Measurements from ENCODE around the gene RIOK2.
A peak's percentile ranks its signal among the peaks of the same experiment; 100 is the strongest.
"Not testable (repeated sequence)": the region's sequence is repeated elsewhere in the genome, so short reads cannot be mapped to it uniquely, and the experiment has no call there.

The RIOK2 gene

GRCh38 chr5:97193355-97193688 lies 10.3 kb upstream of the RIOK2 start:
- Histone ChIP-seq H3K9ac (ENCODE audit: low read length) (no peak overlapping the region), H3K9me3 (ENCODE audit: control insufficient read depth, low read length) (no peaks in the 10 kb centered on the region), H3K36me3 (ENCODE audit: control insufficient read depth, insufficient read depth, low read length, severe bottlenecking) (no peaks in the 10 kb centered on the region), H3K4me3 (ENCODE audit: low read length) (no peak overlapping the region), H3K27me3 (replicated peaks; ENCODE audit: control insufficient read depth, insufficient read depth, low read length) (no peaks in the 10 kb centered on the region), H3K4me1 (ENCODE audit: control insufficient read depth, insufficient read depth, low read length) (no peaks in the 10 kb centered on the region)
- no peak for DNase-seq (ENCODE audit: low read depth)

- Histone ChIP-seq H3K36me3 (ENCODE audit: control insufficient read depth, insufficient read depth, low read length, severe bottlenecking) (no peaks in the 10 kb centered on the region), H3K27me3 (replicated peaks; ENCODE audit: control insufficient read depth, insufficient read depth, low read length) (no peaks in the 10 kb centered on the region), H3K9me3 (ENCODE audit: control insufficient read depth, low read length) (no peaks in the 10 kb centered on the region), H3K4me3 (ENCODE audit: low read length) (no peak overlapping the region), H3K4me1 (ENCODE audit: control insufficient read depth, insufficient read depth, low read length) (no peaks in the 10 kb centered on the region), H3K9ac (ENCODE audit: low read length) (no peak overlapping the region)
- DNase-seq (ENCODE audit: low read depth) = no peak
Measured at GRCh38 chr5:97192580-97193354, 9.7 kb upstream of the RIOK2 start.

GRCh38 chr5:97191893-97192292 lies 8.8 kb upstream of the RIOK2 start:
- no peak overlapping the region for H3K9ac ChIP-seq (ENCODE audit: low read length)

GRCh38 chr5:97189523-97189922 lies 6.5 kb upstream of the RIOK2 start:
- not testable (repeated sequence) for DNase-seq (ENCODE audit: low read depth); H3K36me3 ChIP-seq (ENCODE audit: control insufficient read depth, insufficient read depth, low read length, severe bottlenecking); H3K9me3 ChIP-seq (ENCODE audit: control insufficient read depth, low read length); H3K4me1 ChIP-seq (ENCODE audit: control insufficient read depth, insufficient read depth, low read length); H3K4me3 ChIP-seq (ENCODE audit: low read length); H3K9ac ChIP-seq (ENCODE audit: low read length); H3K27me3 ChIP-seq (replicated peaks; ENCODE audit: control insufficient read depth, insufficient read depth, low read length)

More at GRCh38 chr5:97191893-97192292, 8.8 kb upstream of the RIOK2 start:
- Histone ChIP-seq H3K36me3 (ENCODE audit: control insufficient read depth, insufficient read depth, low read length, severe bottlenecking) (no peaks in the 10 kb centered on the region), H3K4me3 (ENCODE audit: low read length) (no peak overlapping the region), H3K4me1 (ENCODE audit: control insufficient read depth, insufficient read depth, low read length) (no peaks in the 10 kb centered on the region), H3K9me3 (ENCODE audit: control insufficient read depth, low read length) (no peaks in the 10 kb centered on the region), H3K27me3 (replicated peaks; ENCODE audit: control insufficient read depth, insufficient read depth, low read length) (no peaks in the 10 kb centered on the region)
- no peak for DNase-seq (ENCODE audit: low read depth)

GRCh38 chr5:97183930-97184213 lies 825 bp upstream of the RIOK2 start:
- H3K4me1 ChIP-seq (ENCODE audit: control insufficient read depth, insufficient read depth, low read length) = peaks cover 29% of the 10 kb centered on the region
- no peaks in the 10 kb centered on the region for H3K27me3 ChIP-seq (replicated peaks; ENCODE audit: control insufficient read depth, insufficient read depth, low read length)
- peak overlapping the region; percentile 98 for H3K9ac ChIP-seq (ENCODE audit: low read length)
- DNase-seq (ENCODE audit: low read depth) = no peak
- H3K9me3 ChIP-seq (ENCODE audit: control insufficient read depth, low read length) = no peaks in the 10 kb centered on the region
- H3K36me3 ChIP-seq (ENCODE audit: control insufficient read depth, insufficient read depth, low read length, severe bottlenecking) = peaks cover 4% of the 10 kb centered on the region
- peak overlapping the region; percentile 95 for H3K4me3 ChIP-seq (ENCODE audit: low read length)

- H3K27me3 ChIP-seq (replicated peaks; ENCODE audit: control insufficient read depth, insufficient read depth, low read length) = no peaks in the 10 kb centered on the region
- peaks cover 29% of the 10 kb centered on the region for H3K4me1 ChIP-seq (ENCODE audit: control insufficient read depth, insufficient read depth, low read length)
- peak overlapping the region; percentile 98 for H3K9ac ChIP-seq (ENCODE audit: low read length)
- H3K9me3 ChIP-seq (ENCODE audit: control insufficient read depth, low read length) = no peaks in the 10 kb centered on the region
- DNase-seq (ENCODE audit: low read depth) = peak; percentile 43
- peaks cover 16% of the 10 kb centered on the region for H3K36me3 ChIP-seq (ENCODE audit: control insufficient read depth, insufficient read depth, low read length, severe bottlenecking)
- peak overlapping the region; percentile 95 for H3K4me3 ChIP-seq (ENCODE audit: low read length)
Measured at GRCh38 chr5:97182571-97183099, 412 bp downstream of the RIOK2 start.

GRCh38 chr5:97181856-97182545 lies 1.0 kb downstream of the RIOK2 start:
- H3K9me3 ChIP-seq (ENCODE audit: control insufficient read depth, low read length) = no peaks in the 10 kb centered on the region
- peaks cover 29% of the 10 kb centered on the region for H3K4me1 ChIP-seq (ENCODE audit: control insufficient read depth, insufficient read depth, low read length)
- H3K9ac ChIP-seq (ENCODE audit: low read length) = peak overlapping the region; percentile 98
- DNase-seq (ENCODE audit: low read depth) = peak; percentile 42
- peak overlapping the region; percentile 95 for H3K4me3 ChIP-seq (ENCODE audit: low read length)
- H3K27me3 ChIP-seq (replicated peaks; ENCODE audit: control insufficient read depth, insufficient read depth, low read length) = no peaks in the 10 kb centered on the region
- peaks cover 22% of the 10 kb centered on the region for H3K36me3 ChIP-seq (ENCODE audit: control insufficient read depth, insufficient read depth, low read length, severe bottlenecking)

GRCh38 chr5:97179457-97179856 lies 3.6 kb downstream of the RIOK2 start:
- H3K27me3 ChIP-seq (replicated peaks; ENCODE audit: control insufficient read depth, insufficient read depth, low read length) = not testable (repeated sequence)
- peaks cover 47% of the 10 kb centered on the region for H3K36me3 ChIP-seq (ENCODE audit: control insufficient read depth, insufficient read depth, low read length, severe bottlenecking)

GRCh38 chr5:97172227-97172626 lies 10.8 kb downstream of the RIOK2 start:
- no peaks in the 10 kb centered on the region for H3K27me3 ChIP-seq (replicated peaks; ENCODE audit: control insufficient read depth, insufficient read depth, low read length)
- H3K4me3 ChIP-seq (ENCODE audit: low read length) = no peak overlapping the region
- DNase-seq (ENCODE audit: low read depth) = no peak
- H3K9ac ChIP-seq (ENCODE audit: low read length) = no peak overlapping the region
- no peaks in the 10 kb centered on the region for H3K9me3 ChIP-seq (ENCODE audit: control insufficient read depth, low read length)
- peaks cover 98% of the 10 kb centered on the region for H3K36me3 ChIP-seq (ENCODE audit: control insufficient read depth, insufficient read depth, low read length, severe bottlenecking)
- H3K4me1 ChIP-seq (ENCODE audit: control insufficient read depth, insufficient read depth, low read length) = no peaks in the 10 kb centered on the region

More at GRCh38 chr5:97179457-97179856, 3.6 kb downstream of the RIOK2 start:
- peaks cover 21% of the 10 kb centered on the region for H3K4me1 ChIP-seq (ENCODE audit: control insufficient read depth, insufficient read depth, low read length)
- not testable (repeated sequence) for H3K9ac ChIP-seq (ENCODE audit: low read length); H3K4me3 ChIP-seq (ENCODE audit: low read length); DNase-seq (ENCODE audit: low read depth); H3K9me3 ChIP-seq (ENCODE audit: control insufficient read depth, low read length)

- H3K36me3 ChIP-seq (ENCODE audit: control insufficient read depth, insufficient read depth, low read length, severe bottlenecking) = peaks cover 96% of the 10 kb centered on the region
- DNase-seq (ENCODE audit: low read depth) = no peak
- H3K4me1 ChIP-seq (ENCODE audit: control insufficient read depth, insufficient read depth, low read length) = no peaks in the 10 kb centered on the region
- no peaks in the 10 kb centered on the region for H3K27me3 ChIP-seq (replicated peaks; ENCODE audit: control insufficient read depth, insufficient read depth, low read length)
- H3K9ac ChIP-seq (ENCODE audit: low read length) = no peak overlapping the region
- H3K4me3 ChIP-seq (ENCODE audit: low read length) = no peak overlapping the region
- no peaks in the 10 kb centered on the region for H3K9me3 ChIP-seq (ENCODE audit: control insufficient read depth, low read length)
Measured at GRCh38 chr5:97171703-97172102, 11.3 kb downstream of the RIOK2 start.

- DNase-seq (ENCODE audit: low read depth) = no peak
- no peak overlapping the region for H3K4me3 ChIP-seq (ENCODE audit: low read length)
- no peak overlapping the region for H3K9ac ChIP-seq (ENCODE audit: low read length)
- H3K36me3 ChIP-seq (ENCODE audit: control insufficient read depth, insufficient read depth, low read length, severe bottlenecking) = peaks cover 83% of the 10 kb centered on the region
- no peaks in the 10 kb centered on the region for H3K27me3 ChIP-seq (replicated peaks; ENCODE audit: control insufficient read depth, insufficient read depth, low read length)
- no peaks in the 10 kb centered on the region for H3K9me3 ChIP-seq (ENCODE audit: control insufficient read depth, low read length)
- peaks cover 17% of the 10 kb centered on the region for H3K4me1 ChIP-seq (ENCODE audit: control insufficient read depth, insufficient read depth, low read length)
Measured at GRCh38 chr5:97167435-97167834, 15.6 kb downstream of the RIOK2 start.
